HEK293T (cell line): ENCODE measurements around the gene EMP2.

ENCODE experiments used
- ARNT ChIP-seq: fragments of 450-650 bp; IDR thresholded peaks from 2 replicates; pipeline ENCODE4 v1.6.1; 2017; ENCODE audit warnings: mild to moderate bottlenecking
- BHLHE40 ChIP-seq: fragments of 450-650 bp; IDR thresholded peaks from 2 replicates; pipeline ENCODE4 v1.6.1; 2016; ENCODE audit warnings: mild to moderate bottlenecking, moderate library complexity, borderline replicate concordance
- ELF4 ChIP-seq: fragments of 450-650 bp; IDR thresholded peaks from 2 replicates; pipeline ENCODE4 v1.6.1; 2017; ENCODE audit warnings: antibody characterized with exemption
- FOXA1 ChIP-seq: fragments of 450-650 bp; IDR thresholded peaks from 2 replicates; pipeline ENCODE4 v1.6.1; 2016; ENCODE audit warnings: mild to moderate bottlenecking
- FOXK2 ChIP-seq: fragments of 450-650 bp; IDR thresholded peaks from 2 replicates; pipeline ENCODE4 v1.6.1; 2016; ENCODE audit warnings: mild to moderate bottlenecking
- FOXM1 ChIP-seq: fragments of 450-650 bp; IDR thresholded peaks from 2 replicates; pipeline ENCODE4 v1.6.1; 2017; ENCODE audit warnings: mild to moderate bottlenecking, borderline replicate concordance
- L3MBTL2 ChIP-seq: fragments of 450-650 bp; conservative IDR thresholded peaks from 2 replicates; pipeline ENCODE4 v1.6.1; 2016; ENCODE audit warnings: mild to moderate bottlenecking
- PKNOX1 ChIP-seq: fragments of 450-650 bp; IDR thresholded peaks from 2 replicates; pipeline ENCODE4 v1.6.1; 2016
- SP1 ChIP-seq: fragments of 450-650 bp; IDR thresholded peaks from 2 replicates; pipeline ENCODE4 v1.6.1; 2017
- TARDBP ChIP-seq: fragments of 450-650 bp; IDR thresholded peaks from 2 replicates; pipeline ENCODE4 v1.6.1; 2016
- ZNF384 ChIP-seq: fragments of 450-650 bp; IDR thresholded peaks from 2 replicates; pipeline ENCODE4 v1.6.1; 2016

DNA sequence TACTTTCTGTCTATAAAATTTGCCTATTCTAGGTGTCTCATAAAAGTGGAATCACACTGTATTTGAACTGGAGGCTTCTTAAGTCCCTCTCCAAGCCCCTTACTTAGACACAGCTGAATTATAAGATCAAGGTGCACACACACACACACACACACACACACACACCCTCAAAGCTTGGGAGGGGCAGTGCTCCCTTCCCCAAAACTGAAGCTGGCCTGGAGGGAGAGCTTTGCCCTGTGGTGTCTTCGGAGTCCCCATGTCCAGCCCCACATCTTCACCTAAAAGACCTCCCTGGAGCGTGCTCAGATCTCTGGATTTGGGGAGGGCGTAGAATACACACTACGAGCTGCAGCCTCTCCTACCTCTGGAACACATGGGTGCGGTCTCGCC lies 828 bp downstream of the EMP2 start:
- no peak for TF ChIP-seq FOXA1
- no peak for TF ChIP-seq TARDBP
- TF ChIP-seq ARNT, result no peak
- no peak for TF ChIP-seq ZNF384
- no peak for TF ChIP-seq L3MBTL2
- no peak for TF ChIP-seq BHLHE40
- TF ChIP-seq FOXM1, result no peak
- TF ChIP-seq FOXK2, result no peak
- TF ChIP-seq ELF4, result no peak
- TF ChIP-seq SP1, result no peak
- TF ChIP-seq PKNOX1, result no peak
